Astrocyte of the cerebellum (primary cell): ENCODE results near the gene H2BK1.

ENCODE experiments used
- DNase-seq: peaks from one replicate; pipeline ENCODE4 v3.0.0-alpha.2; 2011; ENCODE audit warnings: low read depth
- H3K4me3 ChIP-seq: 2 replicates; pipeline ENCODE4 v1.5.1; 2011; ENCODE audit warnings: mild to moderate bottlenecking, low read depth, low read length, moderate library complexity
- CTCF ChIP-seq: IDR thresholded peaks from 2 replicates; pipeline ENCODE4 v1.5.1; 2012; ENCODE audit warnings: low read length, low read depth, moderate library complexity, mild to moderate bottlenecking; ENCODE audit errors: missing control alignments
- in situ Hi-C: cut with HindIII; loops from 2 replicates; pipeline ENCODE4 v1.10.0; 2017; ENCODE audit warnings: low sequenced_read_pairs

Gene H2BK1

GRCh38 chr7:151204383-151205032, 5.8 kb downstream of the H2BK1 start:
- no peak for DNase-seq
- no peak for TF ChIP-seq CTCF
- in situ Hi-C loops: loop anchor here (5.0 kb wide), 1 partner anchor 37 kb away; the partner anchor contains the start of gene GBX1
- no peak overlapping the region for H3K4me3 ChIP-seq

DNA sequence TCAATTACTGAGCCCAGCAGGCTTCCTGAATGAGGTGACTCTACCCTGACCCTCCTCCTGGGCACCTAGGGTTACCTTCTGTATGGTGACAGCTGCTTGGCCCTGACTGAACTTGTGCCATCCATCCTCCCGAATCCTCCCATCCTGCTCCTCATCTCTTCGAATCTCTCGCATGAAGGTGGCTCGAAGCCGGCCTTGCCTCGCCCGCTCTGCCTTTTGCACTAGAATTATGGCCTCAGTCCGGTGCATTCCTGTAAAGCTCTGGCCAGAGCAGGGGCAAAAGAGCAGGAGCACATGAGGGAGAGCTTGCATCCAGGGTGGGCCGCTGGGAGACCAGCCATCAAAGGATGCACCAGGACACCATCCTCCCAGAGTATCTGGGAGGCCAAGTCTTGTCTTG, 7.5 kb downstream of the H2BK1 start:
- in situ Hi-C loops: no loop called here
- no peak for TF ChIP-seq CTCF
- DNase-seq: no peak
- no peak overlapping the region for H3K4me3 ChIP-seq

GRCh38 chr7:151201751-151202150, 8.5 kb downstream of the H2BK1 start:
- in situ Hi-C loops: no loop called here
- DNase-seq: no peak
- H3K4me3 ChIP-seq: no peak overlapping the region
- TF ChIP-seq CTCF: no peak

GRCh38 chr7:151201344-151201743, 8.9 kb downstream of the H2BK1 start:
- in situ Hi-C loops: no loop called here
- no peak for DNase-seq
- no peak overlapping the region for H3K4me3 ChIP-seq
- no peak for TF ChIP-seq CTCF

DNA sequence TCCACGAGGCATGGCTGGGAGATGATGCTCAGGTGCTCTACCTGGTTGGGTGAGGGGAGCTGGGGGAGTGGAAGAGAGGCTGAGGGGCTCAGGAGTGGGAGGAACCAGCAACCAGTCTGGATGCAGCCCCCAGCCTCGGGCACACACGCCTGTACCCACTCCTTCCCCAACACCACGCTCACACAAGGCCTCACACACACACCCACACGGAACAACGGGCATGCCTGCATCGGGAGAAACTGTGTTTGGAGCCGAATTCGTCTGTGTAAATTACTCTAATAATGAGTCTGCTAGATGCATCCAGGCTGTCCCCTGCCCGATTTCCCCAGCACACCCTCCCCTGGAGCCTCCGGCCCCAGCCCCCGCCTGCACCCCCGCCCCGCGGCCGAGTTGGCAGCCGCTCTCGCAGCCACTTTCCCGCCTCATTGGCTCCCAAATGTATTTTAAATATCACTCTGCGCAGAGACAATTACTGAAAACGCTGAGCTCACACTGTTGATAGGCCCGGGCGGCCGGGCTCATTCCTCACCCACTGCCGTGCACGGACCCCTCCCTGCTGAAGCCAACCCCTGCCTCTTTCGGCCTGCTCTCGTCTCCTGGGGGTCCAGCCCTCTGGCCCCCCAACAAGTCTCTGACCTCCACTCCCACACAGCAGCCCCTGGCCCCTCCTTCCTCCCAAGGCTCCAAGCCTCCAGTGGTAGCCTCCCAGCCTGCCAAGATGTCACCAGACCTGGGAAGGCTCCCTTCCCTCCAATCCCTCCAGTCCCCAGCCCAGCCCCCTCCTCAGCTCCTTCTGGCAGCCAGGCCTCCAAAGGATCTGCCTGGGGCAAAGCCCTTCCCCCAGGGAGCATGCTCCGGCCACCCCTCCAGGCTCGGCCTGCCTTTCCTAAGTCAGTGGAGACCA, 11.1 kb downstream of the H2BK1 start:
- no peak for TF ChIP-seq CTCF
- no peak for DNase-seq
- in situ Hi-C loops: no loop called here
- no peak overlapping the region for H3K4me3 ChIP-seq

DNA sequence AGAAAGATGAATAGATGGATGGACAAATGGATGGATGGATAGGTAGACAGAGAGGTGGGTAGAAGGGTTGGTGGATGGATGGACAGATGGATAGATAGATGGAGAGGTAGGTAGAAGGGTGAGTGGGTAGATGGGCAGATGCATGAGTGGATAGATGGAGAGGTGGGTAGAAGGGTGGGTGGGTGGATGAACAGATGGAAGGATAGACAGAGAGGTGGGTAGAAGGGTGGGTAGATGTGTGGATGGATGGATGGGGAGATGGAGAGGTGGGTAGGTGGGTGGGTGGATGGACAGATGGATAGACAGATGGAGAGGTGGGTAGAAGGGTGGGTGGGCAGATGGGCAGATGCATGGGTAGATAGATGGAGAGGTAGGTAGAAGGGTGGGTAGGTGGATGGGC, 12.4 kb downstream of the H2BK1 start:
- H3K4me3 ChIP-seq: no peak overlapping the region
- no peak for TF ChIP-seq CTCF
- DNase-seq: no peak
- in situ Hi-C loops: no loop called here
